Activated T-helper 2 cell treated with anti-CD3 and anti-CD28 coated beads, Interferon-gamma antibody, Interleukin-2, Interleukin-4, amounts not matched to agents 10 μg/mL and 5 μg/mL and 100 μg/mL, durations not matched to agents 14 hours and 24 hours and 36 hours (primary cell): ENCODE measurements around the gene EBF3. TPM values are rescaled to one million over a fixed set of nuclear protein-coding genes. Genes with fewer than 3 reads are reported as not detected.

Experiments used
- DNase-seq: peaks from one replicate; pipeline ENCODE4 v3.0.0; 2021; ENCODE audit warnings: low spot score
- H3K27ac Mint-ChIP-seq: one replicate; pipeline ENCODE4 v1.8.0; 2021; ENCODE audit warnings: mixed read lengths
- H3K27me3 Mint-ChIP-seq: one replicate; pipeline ENCODE4 v1.8.0; 2021; ENCODE audit warnings: low read depth, mixed read lengths
- H3K36me3 Mint-ChIP-seq: one replicate; pipeline ENCODE4 v1.8.0; 2021; ENCODE audit warnings: low read depth, mixed read lengths
- H3K4me1 Mint-ChIP-seq: one replicate; pipeline ENCODE4 v1.8.0; 2021; ENCODE audit warnings: low read depth, mixed read lengths
- H3K4me3 Mint-ChIP-seq: one replicate; pipeline ENCODE4 v1.8.0; 2021; ENCODE audit warnings: low read depth, mild to moderate bottlenecking, moderate library complexity, mixed read lengths
- H3K9me3 Mint-ChIP-seq: one replicate; pipeline ENCODE4 v1.8.0; 2021; ENCODE audit warnings: mixed read lengths
- intact Hi-C: fragments of 100-400 bp; cut with micrococcal nuclease; formaldehyde crosslinking; loops from one replicate; pipeline ENCODE4 v1.15.1; 2023
- total RNA-seq: library from RNA; stranded (reverse); gene quantifications from 2 replicates; pipeline ENCODE4 v1.2.3, GENCODE V29; 2022

The EBF3 gene
- total RNA-seq, 1 donor from 2014 or later, result not detected

GRCh38 chr10:129969184-129969910, 5.3 kb upstream of the EBF3 start:
- intact Hi-C loops, result no loop called here
- Mint-ChIP-seq H3K4me3 (no peak overlapping the region), H3K9me3 (no peaks in the 10 kb centered on the region), H3K4me1 (peaks cover 4% of the 10 kb centered on the region), H3K27ac (peak overlapping the region; percentile 28), H3K36me3 (no peaks in the 10 kb centered on the region), H3K27me3 (peaks cover 63% of the 10 kb centered on the region)
- DNase-seq, result no peak

- Mint-ChIP-seq H3K4me1 (peaks cover 4% of the 10 kb centered on the region), H3K27me3 (peaks cover 59% of the 10 kb centered on the region), H3K9me3 (no peaks in the 10 kb centered on the region), H3K36me3 (no peaks in the 10 kb centered on the region), H3K4me3 (no peak overlapping the region), H3K27ac (no peak overlapping the region)
- intact Hi-C loops, result no loop called here
- no peak for DNase-seq
Observed at GRCh38 chr10:129968853-129969183, 4.7 kb upstream of the EBF3 start.

DNA sequence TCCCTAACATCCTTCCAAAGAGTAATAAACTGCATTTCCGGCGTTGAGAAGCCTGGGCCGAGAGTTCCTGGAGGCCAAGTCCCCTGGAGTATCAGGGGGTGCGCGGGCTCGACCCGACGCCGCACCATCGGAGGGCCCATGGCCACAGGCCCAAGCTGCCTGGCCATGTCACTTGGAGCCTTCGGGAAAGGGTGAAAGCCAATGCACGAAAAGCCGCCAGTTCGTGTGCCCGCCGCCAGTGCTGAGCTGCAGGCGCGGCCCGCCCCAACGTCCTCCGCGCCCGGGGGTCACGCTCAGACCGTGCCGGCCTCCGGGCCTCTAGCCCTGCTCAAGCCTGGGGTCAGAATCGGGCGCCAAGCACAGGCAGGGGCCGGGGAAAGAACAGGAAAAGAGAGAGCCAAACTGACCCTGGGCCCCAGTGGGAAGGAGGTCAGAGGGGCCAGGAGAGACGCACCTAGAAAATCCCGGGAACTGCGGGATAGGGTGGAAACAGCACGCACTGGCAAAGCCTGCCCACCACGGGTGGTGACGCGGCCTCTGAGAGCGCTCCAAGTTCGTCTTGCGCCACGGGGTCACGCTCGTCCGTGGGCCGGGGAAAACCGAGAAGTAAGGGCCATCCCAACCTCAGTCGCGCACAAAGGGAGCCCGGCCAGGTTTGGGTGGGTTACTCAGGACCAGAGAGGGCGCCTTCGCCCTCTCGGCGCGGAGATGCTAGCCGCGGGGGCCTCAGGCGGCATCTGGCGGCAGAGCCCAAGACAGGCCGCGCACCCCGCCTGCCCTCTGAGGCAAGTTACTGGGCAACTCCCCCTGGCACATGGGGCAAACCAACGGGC, 4.2 kb upstream of the EBF3 start:
- intact Hi-C loops, result no loop called here
- Mint-ChIP-seq H3K27me3 (peaks cover 56% of the 10 kb centered on the region), H3K4me3 (no peak overlapping the region)

GRCh38 chr10:129967579-129968019, 3.5 kb upstream of the EBF3 start:
- H3K36me3 Mint-ChIP-seq, result no peaks in the 10 kb centered on the region
- no peak overlapping the region for H3K27ac Mint-ChIP-seq
- intact Hi-C loops, result no loop called here
- H3K27me3 Mint-ChIP-seq, result peaks cover 59% of the 10 kb centered on the region
- no peak for DNase-seq
- peaks cover 5% of the 10 kb centered on the region for H3K4me1 Mint-ChIP-seq
- H3K9me3 Mint-ChIP-seq, result no peaks in the 10 kb centered on the region
- no peak overlapping the region for H3K4me3 Mint-ChIP-seq

More for the DNA sequence above, 4.2 kb upstream of the EBF3 start:
- Mint-ChIP-seq H3K4me1 (peaks cover 4% of the 10 kb centered on the region), H3K27ac (no peak overlapping the region), H3K36me3 (no peaks in the 10 kb centered on the region), H3K9me3 (no peaks in the 10 kb centered on the region)
- no peak for DNase-seq

DNA sequence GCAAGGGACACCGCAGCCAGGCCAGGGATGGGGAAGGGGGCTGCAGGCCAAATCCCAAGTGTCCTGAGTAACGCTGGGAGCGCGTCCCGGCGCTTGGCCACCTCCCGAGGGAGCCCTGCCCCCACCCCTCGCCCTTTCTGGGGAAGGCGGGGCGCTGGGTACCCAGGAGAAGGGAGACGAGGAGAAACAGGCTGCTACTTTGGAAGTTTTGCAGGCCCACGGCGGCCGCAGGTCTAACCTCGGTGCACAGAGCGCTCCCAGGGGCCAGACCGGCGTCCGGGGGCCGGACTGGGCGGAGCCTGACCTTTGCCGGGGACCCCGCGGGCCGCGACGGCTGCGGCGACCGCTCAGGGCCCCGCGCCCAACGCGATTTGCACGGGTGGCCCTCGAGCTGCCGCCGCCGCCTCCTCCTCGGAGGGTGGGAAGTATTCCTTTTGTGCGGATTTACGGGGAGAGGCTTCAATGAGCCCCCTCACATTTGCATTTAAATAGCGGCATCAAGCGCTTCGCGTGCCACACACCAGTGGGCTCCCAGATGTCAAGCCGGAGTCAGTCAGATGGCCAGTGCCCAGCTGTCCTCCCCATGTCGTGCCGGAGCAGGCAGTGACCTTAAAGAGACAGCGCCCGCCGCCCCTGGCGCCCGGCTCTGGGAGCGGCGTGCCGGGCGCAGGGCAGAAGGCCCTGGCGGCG, 3.0 kb upstream of the EBF3 start:
- Mint-ChIP-seq H3K4me3 (no peak overlapping the region), H3K27ac (no peak overlapping the region), H3K4me1 (peaks cover 6% of the 10 kb centered on the region), H3K27me3 (peaks cover 63% of the 10 kb centered on the region), H3K9me3 (no peaks in the 10 kb centered on the region), H3K36me3 (no peaks in the 10 kb centered on the region)
- intact Hi-C loops, result no loop called here
- DNase-seq, result no peak

DNA sequence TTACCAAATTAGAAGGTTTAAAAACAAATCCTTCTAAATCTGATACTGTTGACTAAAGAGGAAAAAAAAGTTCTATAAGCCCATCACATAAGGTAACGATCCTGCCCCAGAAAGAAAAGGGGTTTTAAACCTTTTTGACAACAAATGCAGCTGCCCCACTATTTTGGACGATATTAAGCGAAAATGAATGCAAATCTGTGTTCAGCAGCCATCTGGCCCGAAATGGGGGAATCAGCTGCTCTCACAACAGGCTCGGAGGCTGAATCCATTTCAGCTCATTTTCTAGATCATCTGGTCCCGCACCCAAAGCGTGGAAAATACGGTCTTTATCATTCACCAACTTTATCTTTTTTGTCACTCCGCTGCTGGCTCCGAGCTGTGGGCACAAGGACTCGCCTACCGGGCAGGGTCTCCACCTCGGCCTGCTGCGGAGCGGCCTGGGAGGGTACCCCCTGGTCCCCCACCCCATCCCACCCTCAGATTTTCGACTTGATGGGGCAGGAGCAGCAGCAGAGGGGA, 2.4 kb upstream of the EBF3 start:
- Mint-ChIP-seq H3K4me3 (no peak overlapping the region), H3K27me3 (peaks cover 66% of the 10 kb centered on the region), H3K9me3 (no peaks in the 10 kb centered on the region), H3K36me3 (no peaks in the 10 kb centered on the region), H3K4me1 (peaks cover 4% of the 10 kb centered on the region), H3K27ac (no peak overlapping the region)
- intact Hi-C loops, result no loop called here
- no peak for DNase-seq

GRCh38 chr10:129965959-129966358, 1.9 kb upstream of the EBF3 start:
- Mint-ChIP-seq H3K4me3 (no peak overlapping the region), H3K36me3 (no peaks in the 10 kb centered on the region), H3K4me1 (peaks cover 4% of the 10 kb centered on the region), H3K27ac (no peak overlapping the region), H3K9me3 (no peaks in the 10 kb centered on the region), H3K27me3 (peaks cover 69% of the 10 kb centered on the region)
- intact Hi-C loops, result no loop called here
- DNase-seq, result no peak

GRCh38 chr10:129965425-129965808, 1.3 kb upstream of the EBF3 start:
- intact Hi-C loops, result no loop called here
- peaks cover 3% of the 10 kb centered on the region for H3K9me3 Mint-ChIP-seq
- no peak overlapping the region for H3K4me3 Mint-ChIP-seq
- peaks cover 70% of the 10 kb centered on the region for H3K27me3 Mint-ChIP-seq
- H3K36me3 Mint-ChIP-seq, result no peaks in the 10 kb centered on the region
- peaks cover 4% of the 10 kb centered on the region for H3K4me1 Mint-ChIP-seq
- H3K27ac Mint-ChIP-seq, result no peak overlapping the region
- no peak for DNase-seq

GRCh38 chr10:129964611-129965424, 744 bp upstream of the EBF3 start:
- DNase-seq, result no peak
- intact Hi-C loops, result loop anchor here (5.0 kb wide), 1 partner anchor 933 kb away; no protein-coding TSS in a partner anchor
- peaks cover 2% of the 10 kb centered on the region for H3K36me3 Mint-ChIP-seq
- H3K9me3 Mint-ChIP-seq, result peaks cover 5% of the 10 kb centered on the region
- peaks cover 68% of the 10 kb centered on the region for H3K27me3 Mint-ChIP-seq
- no peak overlapping the region for H3K4me3 Mint-ChIP-seq
- peak overlapping the region; percentile 49 for H3K27ac Mint-ChIP-seq
- peaks cover 3% of the 10 kb centered on the region for H3K4me1 Mint-ChIP-seq

DNA sequence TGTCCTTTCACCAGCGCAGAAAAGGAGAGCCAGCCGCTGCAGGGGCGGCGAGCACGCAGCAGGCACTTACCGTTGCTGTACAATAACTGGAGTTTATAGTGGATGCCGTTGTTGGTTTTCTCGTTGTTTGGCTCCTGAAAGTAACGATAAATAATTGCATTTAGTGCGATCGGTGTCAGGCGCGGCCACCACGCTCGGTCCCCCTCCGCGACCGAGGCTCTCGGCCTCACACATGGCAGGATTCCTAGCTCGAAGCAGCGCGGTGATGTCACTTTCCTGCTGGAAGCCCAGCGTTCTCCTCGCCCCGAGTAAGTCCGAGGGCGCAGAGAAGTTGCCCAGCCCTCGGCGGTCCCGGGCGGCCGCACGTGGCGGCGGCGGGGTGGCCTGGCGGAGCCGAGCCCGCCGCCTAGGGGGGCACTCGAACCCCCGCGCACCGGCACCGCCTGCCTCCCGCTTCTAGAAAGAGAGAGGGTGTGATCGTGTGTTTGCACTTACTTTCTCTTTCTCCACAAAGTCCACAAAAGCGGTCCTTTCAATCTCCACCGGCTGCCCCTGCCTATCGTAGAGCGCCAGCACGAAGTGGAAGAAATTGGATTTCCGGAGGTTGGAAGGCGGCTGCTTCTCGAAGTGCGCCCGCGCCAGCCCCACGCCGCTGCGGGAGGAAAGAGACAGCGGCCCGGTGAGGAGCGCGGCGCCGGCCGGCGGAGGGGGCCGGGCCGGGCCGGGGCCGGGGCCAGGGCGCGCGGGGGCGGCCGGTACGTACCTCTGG, 1.0 kb downstream of the EBF3 start:
- intact Hi-C loops, result loop anchor here (5.0 kb wide), 1 partner anchor 931 kb away; no protein-coding TSS in a partner anchor
- Mint-ChIP-seq H3K27ac (peak overlapping the region; percentile 3), H3K4me3 (peak overlapping the region; percentile 60), H3K27me3 (peaks cover 59% of the 10 kb centered on the region), H3K36me3 (peaks cover 2% of the 10 kb centered on the region), H3K4me1 (peaks cover 6% of the 10 kb centered on the region), H3K9me3 (peaks cover 5% of the 10 kb centered on the region)
- DNase-seq, result no peak

GRCh38 chr10:129962031-129962871, 1.8 kb downstream of the EBF3 start:
- intact Hi-C loops, result loop anchor here (5.0 kb wide), 1 partner anchor 930 kb away; no protein-coding TSS in a partner anchor
- H3K36me3 Mint-ChIP-seq, result peaks cover 2% of the 10 kb centered on the region
- DNase-seq, result no peak
- peaks cover 5% of the 10 kb centered on the region for H3K9me3 Mint-ChIP-seq
- peak overlapping the region; percentile 28 for H3K4me3 Mint-ChIP-seq
- H3K4me1 Mint-ChIP-seq, result peaks cover 6% of the 10 kb centered on the region
- H3K27me3 Mint-ChIP-seq, result peaks cover 60% of the 10 kb centered on the region
- H3K27ac Mint-ChIP-seq, result peak overlapping the region; percentile 3
